Measurements from ENCODE around the gene UBAC2. TPM values are rescaled to one million over a fixed set of nuclear protein-coding genes. Genes with fewer than 3 reads are reported as not detected.

Gene UBAC2
- total and polyA plus RNA-seq, 2 of the 8 experiments (the other 6 are each of a cell fraction or from before 2014, with no cell fraction given) = 75.9 to 76.9 TPM

- no peak overlapping the region for H2AK5ac ChIP-seq (ENCODE audit: low read depth, low read length)
- no peak overlapping the region for H4K5ac ChIP-seq (ENCODE audit: insufficient read length, low read depth, low read length)
- no peak overlapping the region for H3K14ac ChIP-seq (ENCODE audit: insufficient read length)
- WGBS, 2 experiments (ENCODE audit: extremely low coverage in 1 of 2, insufficient coverage in 1 of 2, insufficient read length in 1 of 2, insufficient replicate concordance in 2 of 2, low coverage in 1 of 2, low lambda C conversion rate in 2 of 2, missing lambda C conversion rate in 1 of 2) = 91% methylated on average over 7 of the region's 7 CpGs; no CpG with 5 or more reads in 1 of the 2 experiments
- H4K91ac ChIP-seq (replicated peaks; ENCODE audit: insufficient read length, low read length) = no peak overlapping the region
- H3K18ac ChIP-seq (ENCODE audit: extremely low read depth, low read length) = no peak overlapping the region
- H3K56ac ChIP-seq (replicated peaks; ENCODE audit: insufficient read length, low read depth, low read length) = no peak overlapping the region
- H3K4ac ChIP-seq (replicated peaks; ENCODE audit: insufficient read length, low read depth, low read length) = no peak overlapping the region
- H3K79me2 ChIP-seq (ENCODE audit: control insufficient read depth in 1 of 2, insufficient read depth in 2 of 2, low read length in 2 of 2) = no peaks in the 10 kb centered on the region
- CTCF ChIA-PET (ENCODE audit: partially characterized antibody) = interaction anchor here (0.8 to 2.0 kb wide), 3 partner anchors 8 to 66 kb away, joined by 3 to 6 read pairs (median 3); no protein-coding TSS in a partner anchor
- no peak overlapping the region for H2BK15ac ChIP-seq (ENCODE audit: low read length)
- no peaks in the 10 kb centered on the region for H3K23me2 ChIP-seq (ENCODE audit: low read depth, low read length)
- H3K79me1 ChIP-seq (ENCODE audit: low read depth, low read length) = no peaks in the 10 kb centered on the region
- FAIRE-seq (no peak), DNase-seq (ENCODE audit: low read depth in 1 of 2, low spot score in 2 of 2) (no peak)
- H3K27ac ChIP-seq (ENCODE audit: low read depth, low read length) = no peak overlapping the region
- H3K36me3 ChIP-seq (ENCODE audit: control insufficient read depth in 2 of 4, insufficient read depth in 4 of 4, low read length in 3 of 4) = no peaks in the 10 kb centered on the region
- H3K9me3 ChIP-seq (ENCODE audit: insufficient read depth in 2 of 2, low read depth in 1 of 2, low read length in 1 of 2) = no peaks in the 10 kb centered on the region
- no peaks in the 10 kb centered on the region for H3K27me3 ChIP-seq (replicated peaks in 1 of 4; ENCODE audit: control insufficient read depth in 3 of 4, extremely low read depth in 1 of 4, insufficient read depth in 3 of 4, low read length in 3 of 4)
- H3K4me3 ChIP-seq (ENCODE audit: extremely low read depth in 1 of 4, insufficient read depth in 2 of 4, low read depth in 3 of 4, low read length in 4 of 4) = no peak overlapping the region
- H3K4me2 ChIP-seq (ENCODE audit: insufficient read depth in 1 of 2, low read depth in 2 of 2, low read length in 2 of 2) = no peak overlapping the region
- no peak overlapping the region for H3K23ac ChIP-seq (ENCODE audit: insufficient read length)
- H3K9ac ChIP-seq (replicated peaks in 1 of 4; ENCODE audit: extremely low read depth in 1 of 4, low read depth in 3 of 4, low read length in 3 of 4) = no peak overlapping the region
- H2BK5ac ChIP-seq (ENCODE audit: low read depth, low read length) = no peak overlapping the region
- no peak overlapping the region for H2AFZ ChIP-seq (ENCODE audit: low read length)
- no peaks in the 10 kb centered on the region; a peak in 1 of 7 replicates for H3K4me1 ChIP-seq (replicated peaks in 1 of 4; ENCODE audit: control insufficient read depth in 3 of 4, insufficient read depth in 4 of 4, low read length in 3 of 4)
- H2BK20ac ChIP-seq (ENCODE audit: low read length) = no peak overlapping the region
- H4K8ac ChIP-seq (ENCODE audit: extremely low read depth, insufficient read depth, low read length) = no peak overlapping the region
- H2BK12ac ChIP-seq (ENCODE audit: low read depth, low read length) = no peak overlapping the region
- POLR2A ChIA-PET (ENCODE audit: partially characterized antibody) = no interaction called here
- no peak overlapping the region for H2BK120ac ChIP-seq (replicated peaks; ENCODE audit: low read depth, low read length)
- H4K20me1 ChIP-seq (replicated peaks in 1 of 2; ENCODE audit: control insufficient read depth in 1 of 2, insufficient read depth in 2 of 2, low read length in 2 of 2) = peaks cover 3 to 5% of the 10 kb centered on the region in 2 experiments
- TF ChIP-seq CTCF (IDR thresholded peaks at IDR 0.05; ENCODE audit: control extremely low read depth in 1 of 3, insufficient read depth in 1 of 3, low read depth in 1 of 3, low read length in 3 of 3) (no peak), TBP (IDR thresholded peaks at IDR 0.05; ENCODE audit: low read depth, low read length) (no peak), USF2 (IDR thresholded peaks at IDR 0.05; ENCODE audit: low read length) (no peak), POLR2AphosphoS5 (IDR thresholded peaks at IDR 0.05; ENCODE audit: low read depth, low read length) (no peak), TCF12 (IDR thresholded peaks at IDR 0.05; ENCODE audit: low read depth, low read length) (no peak), CEBPB (IDR thresholded peaks at IDR 0.05; ENCODE audit: low read depth, low read length) (no peak), CHD2 (IDR thresholded peaks at IDR 0.05; ENCODE audit: low read length) (no peak), GABPA (IDR thresholded peaks at IDR 0.05; ENCODE audit: borderline replicate concordance, insufficient read depth, low read length) (no peak), SIN3A (conservative IDR thresholded peaks at IDR 0.05 in 1 of 2, IDR thresholded peaks at IDR 0.05 in 1 of 2; ENCODE audit: low read depth in 1 of 2, low read length in 2 of 2) (no peak)
Observed at GRCh38 chr13:99301056-99301838, 100.6 kb downstream of the UBAC2 start.
